ENCODE results near the gene SLC16A2.
"Not testable (repeated sequence)": the region's sequence is repeated elsewhere in the genome, so short reads cannot be mapped to it uniquely, and the experiment has no call there.

The SLC16A2 gene

DNA sequence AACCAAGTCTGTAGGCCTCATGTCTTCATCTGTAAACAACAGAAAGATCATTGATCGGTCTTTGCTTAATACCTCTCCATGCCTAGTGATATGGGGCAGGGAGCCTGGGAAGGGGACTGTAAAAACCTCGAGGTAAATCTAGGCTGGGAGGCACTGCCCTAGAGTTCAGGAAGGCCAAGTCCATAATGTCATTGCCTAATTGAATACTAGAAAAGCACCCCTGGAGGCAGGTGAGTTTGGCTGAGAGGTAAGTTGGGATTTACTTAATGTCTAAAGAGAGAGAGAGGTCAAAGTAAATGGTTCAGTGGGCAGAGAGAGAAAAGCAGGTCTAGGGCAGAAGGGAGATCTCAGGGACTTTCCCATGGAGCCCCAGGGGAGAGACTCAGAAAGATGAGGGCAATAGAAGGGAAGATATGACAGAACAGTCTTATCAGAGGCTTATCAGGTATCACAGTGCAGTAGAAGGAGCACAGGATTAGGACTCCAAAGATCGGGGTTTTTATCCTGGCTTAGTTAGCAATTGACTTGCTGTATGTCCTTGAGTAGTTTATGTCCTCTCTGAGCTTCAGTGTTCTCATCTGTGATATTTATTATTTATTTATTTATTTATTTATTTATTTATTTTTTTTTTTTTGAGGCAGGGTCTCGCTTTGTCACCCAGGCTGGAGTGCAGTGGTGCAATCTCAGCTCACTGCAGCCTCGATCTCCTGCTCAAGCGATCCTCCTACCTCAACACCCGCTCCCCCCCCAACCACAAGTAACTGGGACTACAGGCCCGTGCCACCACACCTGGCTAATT, 85.2 kb downstream of the SLC16A2 start:
- FAIRE-seq (no peak), DNase-seq (ENCODE audit: low spot score) (no peak)

DNA sequence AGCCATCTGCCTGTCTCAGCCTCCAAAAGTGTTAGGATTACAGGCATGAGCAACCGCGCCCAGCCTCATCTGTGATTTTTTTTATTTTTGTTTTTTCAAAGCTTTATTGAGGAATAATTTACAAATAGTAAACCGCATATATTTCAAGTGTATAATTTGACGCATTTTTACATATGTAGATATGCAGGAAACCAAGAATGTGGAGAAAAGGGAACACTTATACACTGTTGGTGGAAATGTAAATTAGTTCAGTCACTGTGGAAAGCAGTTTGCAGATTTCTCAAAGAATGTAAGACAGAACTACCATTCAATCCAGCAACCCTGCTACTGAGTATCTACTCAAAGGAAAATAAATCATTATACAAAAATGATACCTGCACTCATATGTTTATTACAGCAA, 85.9 kb downstream of the SLC16A2 start:
- FAIRE-seq (no peak), DNase-seq (ENCODE audit: low spot score) (no peak)

DNA sequence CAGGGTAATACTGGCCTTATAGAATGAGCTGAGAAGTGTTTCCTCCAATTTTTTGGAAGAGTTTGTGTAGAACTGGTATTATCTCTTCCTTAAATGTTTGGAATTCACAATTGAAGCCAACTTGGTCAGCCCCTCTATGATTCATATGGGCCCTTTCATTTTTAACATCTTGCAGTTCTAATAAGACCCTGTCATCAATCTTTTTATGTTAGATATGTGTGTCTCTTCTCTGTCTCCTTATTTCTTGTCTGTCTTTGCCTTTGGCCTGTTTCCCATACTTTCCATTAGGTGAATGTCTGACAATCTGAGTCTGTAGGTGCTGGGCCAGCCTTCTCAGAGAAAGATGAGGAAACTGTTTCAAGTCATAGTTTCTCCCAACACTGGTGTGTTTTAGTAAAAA, 88.7 kb downstream of the SLC16A2 start:
- FAIRE-seq: no peak
- no peak for DNase-seq (ENCODE audit: low spot score)

DNA sequence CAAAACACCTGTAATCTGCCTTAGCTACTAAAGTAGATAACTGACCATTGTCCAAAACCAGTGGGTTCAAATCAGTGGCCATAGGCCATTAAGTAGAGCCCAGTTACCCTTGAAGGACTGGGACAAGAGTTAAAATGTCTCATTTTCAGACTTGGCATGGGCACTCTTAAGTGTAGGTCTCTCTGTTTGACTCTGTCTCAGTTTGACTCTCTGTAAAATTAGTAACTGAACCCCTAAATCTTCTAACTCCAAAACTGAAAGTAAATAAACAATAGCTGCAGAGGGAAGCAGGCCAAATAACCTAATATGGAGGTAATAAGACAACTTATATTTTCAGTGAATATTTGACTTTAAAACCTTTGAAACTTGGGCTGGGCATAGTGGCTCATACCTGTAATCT, 89.1 kb downstream of the SLC16A2 start:
- no peak for DNase-seq (ENCODE audit: low spot score)
- no peak for FAIRE-seq

DNA sequence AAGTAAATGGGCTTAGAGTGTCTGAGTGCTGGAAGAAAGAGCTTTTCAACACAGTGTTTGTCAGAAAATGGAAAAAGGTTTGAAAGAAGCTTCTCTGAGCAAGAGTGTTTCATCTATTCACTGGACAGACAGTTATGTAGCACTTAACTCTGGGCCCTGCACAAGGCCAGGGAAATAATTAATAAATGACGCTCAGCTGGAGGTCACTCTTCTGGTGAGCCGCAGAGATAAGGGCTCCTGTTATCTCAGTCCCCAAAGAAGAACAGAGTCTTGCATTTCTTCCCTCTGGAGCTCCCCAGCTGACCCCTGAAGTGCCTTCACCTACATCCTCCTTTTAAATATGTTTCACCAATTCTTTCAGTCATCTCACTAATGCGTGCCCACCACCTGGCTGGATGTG, 90.4 kb downstream of the SLC16A2 start:
- FAIRE-seq: no peak
- no peak for DNase-seq (ENCODE audit: low spot score)

DNA sequence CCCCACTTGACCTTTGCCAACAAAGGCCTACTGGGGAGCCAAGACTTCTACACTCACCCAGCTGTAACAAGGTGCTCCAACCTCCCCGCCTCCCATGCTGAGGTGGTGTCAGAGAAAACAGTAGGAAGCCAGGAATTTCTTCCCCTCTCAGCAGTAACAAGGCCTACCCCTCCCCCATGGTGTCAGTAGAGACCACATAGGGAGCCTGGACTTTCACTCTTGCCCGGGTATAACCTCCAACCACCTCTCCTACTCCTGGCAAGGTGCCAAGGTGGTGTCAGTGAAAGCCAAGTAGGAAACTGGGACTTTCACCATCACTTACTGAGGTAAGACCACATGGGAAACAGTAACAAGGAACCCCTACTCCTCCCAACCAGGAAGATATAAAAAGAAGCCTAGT, 93.1 kb downstream of the SLC16A2 start:
- DNase-seq (ENCODE audit: low spot score): no peak
- no peak for FAIRE-seq

DNA sequence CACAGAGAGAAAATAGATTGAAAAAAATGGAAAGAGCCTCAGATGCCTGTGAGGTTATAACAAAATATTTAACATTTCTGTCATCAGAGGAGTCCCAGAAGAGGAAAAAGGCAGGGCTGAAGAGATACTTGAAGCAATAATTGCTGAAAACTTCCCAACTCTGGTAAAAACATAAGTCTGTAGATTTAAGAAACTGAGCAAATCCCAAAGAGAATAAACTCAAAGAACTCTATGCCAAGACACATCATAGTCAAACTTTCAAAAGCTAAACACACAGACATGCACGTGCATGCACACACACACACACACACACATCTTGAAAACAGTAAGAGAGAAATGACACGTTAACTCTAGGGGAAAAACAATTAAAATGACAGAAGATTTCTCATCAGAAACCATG, 94.1 kb downstream of the SLC16A2 start:
- FAIRE-seq (no peak), DNase-seq (ENCODE audit: low spot score) (no peak)

DNA sequence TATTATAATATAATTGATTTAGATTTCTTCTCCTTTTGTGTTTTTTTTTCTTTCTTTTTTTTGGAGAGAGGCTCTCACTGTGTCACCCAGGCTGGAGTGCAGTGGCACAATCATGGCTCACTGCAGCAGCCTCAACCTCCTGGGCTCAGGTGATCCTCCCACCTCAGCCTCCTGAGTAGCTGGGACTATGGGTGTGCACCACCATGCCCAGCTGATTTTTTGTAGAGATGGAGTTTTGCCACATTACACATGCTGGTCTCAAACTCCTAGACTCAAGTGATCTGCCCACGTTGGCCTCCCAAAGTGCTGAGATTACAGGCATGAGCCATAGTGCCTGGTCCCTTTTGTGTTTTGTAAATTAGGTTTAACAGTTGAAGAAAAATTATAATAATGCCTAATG, 94.7 kb downstream of the SLC16A2 start:
- not testable (repeated sequence) for FAIRE-seq; DNase-seq (ENCODE audit: low spot score)

DNA sequence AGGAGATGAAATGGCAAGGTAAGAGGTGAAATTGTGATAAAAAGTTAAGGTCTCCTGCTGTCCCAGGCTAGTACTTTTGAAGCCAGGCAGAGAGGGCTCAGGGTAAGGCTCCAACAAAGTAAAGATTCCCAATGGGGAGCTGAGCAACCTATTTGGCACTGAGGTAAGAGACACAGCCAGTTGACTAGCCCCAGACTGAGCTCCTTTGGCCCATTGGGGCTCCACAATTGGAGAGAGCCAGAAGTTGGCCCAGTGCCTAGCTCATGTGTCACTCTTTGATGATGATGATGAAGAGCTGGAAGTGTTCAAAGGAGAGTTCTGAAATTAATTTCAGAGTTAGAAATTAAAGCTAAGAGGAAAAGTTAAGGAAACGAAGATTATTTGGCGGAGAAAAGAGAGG, 98.6 kb downstream of the SLC16A2 start:
- FAIRE-seq: no peak
- no peak for DNase-seq (ENCODE audit: low spot score)

DNA sequence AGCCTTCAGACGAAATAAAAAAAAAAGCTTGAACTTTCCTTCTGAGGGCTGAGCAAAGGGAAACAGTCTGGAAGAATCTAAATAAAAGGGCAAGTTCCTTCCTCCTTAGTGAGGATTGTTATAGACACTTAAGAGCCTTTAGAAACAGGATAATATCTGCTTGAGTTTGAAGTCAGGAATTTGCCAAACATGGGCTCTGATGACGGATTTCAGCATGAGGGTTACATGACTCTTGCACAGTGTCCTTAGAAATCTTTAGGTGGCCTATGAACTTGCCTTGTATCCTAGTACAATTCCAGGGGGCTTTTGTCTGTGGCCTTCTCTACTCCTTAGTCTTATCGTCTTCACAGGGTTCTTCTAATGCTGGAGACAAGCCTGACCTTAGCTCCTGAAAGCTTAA, 99.0 kb downstream of the SLC16A2 start:
- no peak for FAIRE-seq

DNA sequence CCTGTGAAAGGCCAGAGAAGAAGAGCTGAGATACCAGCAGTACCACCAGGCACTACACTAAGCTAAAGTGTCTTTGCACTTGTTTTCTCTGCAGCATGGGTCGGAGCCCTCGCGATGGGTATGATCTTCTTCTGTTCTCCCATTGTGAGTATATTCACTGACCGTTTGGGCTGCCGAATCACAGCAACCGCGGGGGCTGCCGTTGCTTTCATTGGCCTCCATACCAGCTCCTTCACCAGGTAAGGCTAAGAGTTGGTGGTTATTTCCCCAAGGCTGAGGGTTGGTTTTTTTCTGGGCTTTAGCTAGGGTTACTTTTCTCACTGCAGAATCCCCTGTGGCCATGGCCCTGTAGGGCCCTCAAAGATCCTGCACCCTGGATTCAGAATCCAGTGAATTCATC, 99.6 kb downstream of the SLC16A2 start:
- DNase-seq (ENCODE audit: low spot score) (no peak), FAIRE-seq (no peak)

More for the DNA sequence above, 99.0 kb downstream of the SLC16A2 start:
- DNase-seq (ENCODE audit: low spot score): no peak

DNA sequence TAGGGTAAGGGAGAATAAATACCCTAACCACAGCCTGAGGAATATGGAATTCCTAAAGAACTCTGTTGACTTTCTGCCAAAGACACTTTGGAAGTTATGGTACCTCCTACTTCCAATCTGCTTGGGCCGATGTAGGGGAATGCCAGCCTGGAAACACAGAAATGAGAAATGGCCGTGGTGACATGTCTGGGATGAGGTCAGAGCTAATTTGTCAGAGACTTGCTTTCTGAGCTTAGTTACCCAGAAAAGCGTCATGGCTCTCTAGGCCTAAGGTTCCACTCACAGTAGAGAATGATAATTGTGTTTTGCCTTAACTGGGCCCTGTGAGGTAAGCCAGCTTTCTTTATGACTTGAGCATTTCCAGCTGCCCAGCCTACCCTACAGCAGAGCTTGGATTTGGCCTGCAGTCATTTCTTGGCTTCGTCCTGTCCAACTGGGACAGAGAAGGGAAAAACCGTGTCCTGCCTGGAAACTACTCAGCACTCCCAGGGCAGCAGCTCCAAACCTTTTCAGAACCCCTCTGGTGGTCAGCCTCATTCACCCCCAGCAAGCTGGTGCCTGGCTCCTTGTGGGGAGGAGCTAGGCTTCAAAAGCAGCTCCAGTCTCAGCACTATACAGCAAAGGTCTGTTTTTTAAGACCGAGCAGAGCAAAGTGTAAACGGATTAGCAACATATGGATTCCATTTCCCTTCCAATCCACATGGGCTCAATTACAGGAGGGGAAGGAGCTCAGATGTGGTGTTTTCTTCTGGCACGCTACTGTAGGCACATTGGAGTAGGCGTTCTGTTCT, 100.9 kb downstream of the SLC16A2 start:
- DNase-seq (ENCODE audit: low spot score) (no peak), FAIRE-seq (no peak)

DNA sequence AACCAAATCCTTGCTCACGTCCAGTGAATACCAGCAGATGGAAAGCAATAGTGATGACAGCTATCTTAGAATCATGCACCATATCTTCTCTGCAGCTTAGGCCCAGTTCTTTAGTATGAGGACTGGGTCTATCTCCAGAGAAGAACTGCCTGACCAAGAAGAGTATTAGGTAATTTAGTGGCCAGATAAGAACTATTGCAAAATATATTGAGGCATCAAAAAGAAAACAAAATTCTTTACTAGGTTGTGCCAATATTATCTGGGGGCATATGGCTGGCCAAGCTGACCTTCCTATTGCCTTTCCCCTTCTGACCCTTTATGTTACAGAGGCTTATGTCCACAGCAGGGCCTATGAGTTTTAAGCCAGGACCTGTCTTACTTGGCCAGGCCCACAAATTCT, 101.9 kb downstream of the SLC16A2 start:
- FAIRE-seq (no peak), DNase-seq (ENCODE audit: low spot score) (no peak)

DNA sequence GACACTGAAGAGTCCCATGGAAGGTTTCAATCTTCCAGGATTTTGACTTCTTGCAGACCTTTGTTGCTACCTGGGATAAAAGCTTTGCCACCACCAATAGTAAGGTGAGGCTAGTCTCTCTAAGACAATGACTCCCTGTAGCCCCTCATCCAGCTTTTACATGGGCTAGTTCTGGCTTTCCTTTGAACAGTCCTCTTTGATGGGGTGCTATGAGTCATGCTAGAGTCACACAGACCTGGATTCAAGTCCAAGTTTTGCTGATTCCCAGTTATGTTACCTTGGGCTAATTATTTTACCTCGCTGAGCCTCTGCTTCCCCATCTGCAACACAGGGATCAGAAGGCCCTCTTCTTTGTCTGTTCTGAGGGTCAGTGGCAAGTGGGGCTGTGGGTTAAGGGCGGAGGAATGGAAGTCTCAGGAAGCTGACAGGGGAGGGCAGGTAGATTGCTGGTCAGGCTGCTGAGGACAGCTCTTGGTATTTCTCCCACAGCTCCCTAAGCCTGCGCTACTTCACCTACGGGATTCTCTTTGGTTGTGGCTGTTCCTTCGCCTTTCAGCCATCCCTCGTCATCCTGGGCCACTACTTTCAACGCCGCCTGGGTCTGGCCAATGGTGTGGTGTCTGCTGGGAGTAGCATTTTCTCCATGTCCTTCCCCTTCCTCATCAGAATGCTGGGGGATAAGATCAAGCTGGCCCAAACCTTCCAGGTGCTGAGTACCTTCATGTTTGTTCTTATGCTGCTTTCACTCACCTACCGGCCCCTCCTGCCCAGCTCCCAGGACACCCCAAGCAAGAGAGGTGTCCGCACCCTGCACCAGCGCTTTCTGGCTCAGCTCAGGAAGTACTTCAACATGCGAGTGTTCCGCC, 102.8 kb downstream of the SLC16A2 start:
- DNase-seq (ENCODE audit: low spot score): no peak
- FAIRE-seq: no peak

DNA sequence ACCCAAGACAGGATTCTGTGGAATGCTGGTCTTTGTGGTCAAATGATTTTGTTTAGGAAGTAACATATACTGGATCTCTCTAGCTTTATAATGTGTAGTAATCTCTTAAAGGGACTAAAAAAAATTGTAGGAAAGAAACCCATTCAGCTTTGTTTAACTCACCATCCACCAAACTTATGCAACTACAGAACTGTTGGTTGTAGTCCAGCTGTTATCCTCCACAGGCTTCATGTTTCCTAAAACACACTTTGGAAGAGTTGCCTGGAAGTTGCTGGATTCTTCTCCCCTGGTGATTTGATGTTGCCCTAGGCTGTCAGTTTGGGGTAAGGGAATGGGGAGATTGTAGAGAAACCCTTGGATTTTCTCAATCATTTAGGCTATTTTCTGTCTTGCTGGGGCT, 103.8 kb downstream of the SLC16A2 start:
- FAIRE-seq: no peak
- DNase-seq (ENCODE audit: low spot score): no peak

DNA sequence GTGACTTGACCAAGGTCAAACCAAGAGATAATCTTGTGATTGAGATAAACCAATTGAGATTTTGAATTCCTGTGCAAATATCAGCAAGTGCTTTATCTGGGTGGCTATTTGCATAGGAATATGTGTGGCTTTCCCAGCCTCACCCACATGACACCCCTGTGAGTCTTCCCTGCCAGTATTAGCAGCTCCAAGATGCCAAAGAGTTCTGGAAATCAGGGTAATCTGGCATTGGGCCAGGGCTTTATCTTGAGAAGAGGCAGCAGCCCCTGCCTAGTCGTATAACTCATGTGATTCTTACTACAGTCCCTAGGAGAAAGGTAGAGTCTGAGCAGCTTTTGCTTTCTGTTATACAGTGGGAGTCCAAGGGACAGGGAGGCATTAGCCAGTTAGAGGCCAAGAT, 105.5 kb downstream of the SLC16A2 start:
- FAIRE-seq (no peak), DNase-seq (ENCODE audit: low spot score) (no peak)

DNA sequence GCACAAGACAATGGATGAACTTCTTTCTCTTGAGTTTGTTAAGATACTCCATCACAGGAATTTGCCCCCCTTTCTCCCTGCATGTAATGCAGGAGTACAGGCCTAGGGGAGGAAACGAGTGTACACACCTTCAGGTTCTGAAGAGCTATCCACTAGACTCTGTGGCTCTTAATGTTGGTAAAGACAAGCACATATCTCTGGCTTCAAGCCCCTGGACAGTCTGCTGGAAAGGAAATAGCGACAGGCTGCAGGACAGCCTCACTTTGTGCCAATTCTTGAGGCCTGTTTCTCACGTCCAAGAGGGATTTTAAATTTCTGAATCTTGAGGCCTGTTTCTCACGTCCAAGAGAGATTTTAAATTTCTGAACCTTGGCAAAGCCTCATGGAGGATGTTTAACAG, 106.1 kb downstream of the SLC16A2 start:
- FAIRE-seq: no peak
- DNase-seq (ENCODE audit: low spot score): no peak

DNA sequence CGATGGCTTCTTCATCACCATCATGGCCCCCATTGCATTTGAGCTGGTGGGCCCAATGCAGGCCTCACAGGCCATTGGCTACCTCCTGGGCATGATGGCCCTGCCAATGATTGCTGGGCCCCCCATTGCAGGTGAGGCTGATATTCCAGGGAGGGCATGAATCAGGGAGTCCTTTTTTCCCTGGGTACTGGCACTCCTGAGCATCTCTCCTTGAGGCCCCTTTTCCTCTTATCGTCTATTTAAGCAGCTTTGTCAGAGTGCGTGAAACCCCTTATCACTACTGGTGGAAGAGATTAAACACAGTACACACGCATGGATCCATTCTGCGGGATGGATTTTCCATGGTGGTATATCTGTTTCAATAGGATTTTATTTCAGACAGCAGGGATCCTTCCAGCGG, 108.0 kb downstream of the SLC16A2 start:
- no peak for FAIRE-seq
- DNase-seq (ENCODE audit: low spot score): no peak

DNA sequence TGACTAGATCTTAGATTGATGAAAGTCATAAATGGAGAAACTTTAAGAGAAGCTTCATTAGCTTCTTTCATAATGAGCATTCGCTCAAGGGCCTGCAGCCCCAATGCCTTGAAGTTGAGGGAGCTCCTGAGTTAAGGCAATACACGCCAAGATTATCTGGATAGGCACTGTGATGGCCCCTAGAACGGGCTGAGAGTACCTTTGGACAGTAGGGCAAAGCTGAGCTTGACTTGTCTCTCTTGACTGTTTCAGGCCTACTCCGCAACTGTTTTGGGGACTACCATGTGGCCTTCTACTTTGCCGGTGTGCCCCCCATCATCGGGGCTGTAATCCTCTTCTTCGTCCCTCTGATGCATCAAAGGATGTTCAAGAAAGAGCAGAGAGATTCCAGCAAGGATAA, 109.8 kb downstream of the SLC16A2 start:
- FAIRE-seq: no peak
- no peak for DNase-seq (ENCODE audit: low spot score)

DNA sequence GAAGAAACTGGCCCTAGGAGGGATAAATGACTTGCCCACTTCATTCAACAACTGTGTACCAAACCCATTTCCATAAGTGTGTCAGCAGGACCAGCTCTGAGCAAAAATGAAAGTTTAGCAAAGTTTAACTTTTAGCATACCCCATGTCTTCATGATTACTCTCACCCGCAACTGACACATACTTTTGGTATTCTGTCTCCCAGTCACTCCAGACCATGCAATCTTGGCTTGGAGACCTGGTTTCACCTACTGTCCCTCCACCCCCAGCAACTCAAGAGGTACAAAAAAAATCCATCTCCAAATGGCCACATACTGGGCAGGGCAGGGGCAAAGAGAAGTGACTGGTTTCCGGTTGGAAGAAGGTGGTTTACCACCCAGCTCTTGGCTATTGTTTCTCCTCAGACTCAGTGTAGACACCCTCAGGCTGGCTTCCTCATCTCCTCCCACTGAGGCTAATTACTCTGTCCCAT, 113.3 kb downstream of the SLC16A2 start:
- FAIRE-seq (no peak), DNase-seq (ENCODE audit: low spot score) (no peak)

DNA sequence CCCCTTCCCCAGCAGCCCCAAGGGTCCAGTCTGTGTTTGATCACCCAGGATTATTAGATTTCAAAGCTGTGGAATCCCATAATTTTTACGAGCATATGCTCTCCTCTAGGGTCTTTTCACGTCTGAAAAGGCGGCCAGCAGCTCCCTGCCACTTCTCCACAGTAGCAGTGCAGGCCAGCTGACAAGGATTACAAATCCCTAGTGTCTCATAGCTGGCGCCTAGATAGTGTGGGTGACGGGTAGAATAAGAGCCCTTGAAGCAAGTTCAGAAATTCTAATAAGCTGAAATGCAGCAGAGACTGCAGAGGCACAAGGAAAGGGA, 113.8 kb downstream of the SLC16A2 start:
- FAIRE-seq (no peak), DNase-seq (ENCODE audit: low spot score) (no peak)

Data from urothelium cell line (cell line).